OCI-LY7 (cell line): ENCODE data around the gene KRIT1.
"Not testable (repeated sequence)": the region's sequence is repeated elsewhere in the genome, so short reads cannot be mapped to it uniquely, and the experiment has no call there.

Experiments used
- EZH2phosphoT487 ChIP-seq: fragments of 200-600 bp; sonication (generic); IDR thresholded peaks from 2 replicates; pipeline ENCODE4 v1.6.1; 2018; ENCODE audit warnings: low read depth, borderline replicate concordance, mild to moderate bottlenecking, mixed run types, antibody characterized with exemption, low read length, moderate library complexity, mixed read lengths
- TF ChIP-seq, protein P1 (sequence below): fragments of 200-600 bp; sonication (generic); conservative IDR thresholded peaks from 2 replicates; pipeline ENCODE4 v1.5.1; 2014; ENCODE audit warnings: mild to moderate bottlenecking, antibody characterized with exemption, low read length, moderate library complexity, mixed read lengths

DNA sequence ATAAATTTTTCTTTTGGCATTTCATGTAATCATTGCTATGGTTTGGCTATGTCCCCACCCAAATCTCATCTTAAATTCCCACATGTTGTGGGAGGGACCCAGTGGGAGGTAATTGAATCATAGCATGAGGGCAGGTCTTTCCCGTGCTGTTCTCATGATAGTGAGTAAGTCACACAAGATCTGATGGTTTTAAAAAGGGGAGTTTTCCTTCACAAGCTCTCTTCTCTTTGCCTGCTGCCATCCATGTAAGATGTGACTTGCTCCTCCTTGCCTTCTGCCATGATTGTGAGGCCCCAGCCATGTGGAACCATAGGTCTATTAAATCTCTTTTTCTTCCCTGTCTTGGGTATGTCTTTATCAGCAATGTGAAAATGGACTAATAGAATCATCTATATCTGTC lies 9.1 kb upstream of the KRIT1 start:
- TF ChIP-seq, protein P1, sequence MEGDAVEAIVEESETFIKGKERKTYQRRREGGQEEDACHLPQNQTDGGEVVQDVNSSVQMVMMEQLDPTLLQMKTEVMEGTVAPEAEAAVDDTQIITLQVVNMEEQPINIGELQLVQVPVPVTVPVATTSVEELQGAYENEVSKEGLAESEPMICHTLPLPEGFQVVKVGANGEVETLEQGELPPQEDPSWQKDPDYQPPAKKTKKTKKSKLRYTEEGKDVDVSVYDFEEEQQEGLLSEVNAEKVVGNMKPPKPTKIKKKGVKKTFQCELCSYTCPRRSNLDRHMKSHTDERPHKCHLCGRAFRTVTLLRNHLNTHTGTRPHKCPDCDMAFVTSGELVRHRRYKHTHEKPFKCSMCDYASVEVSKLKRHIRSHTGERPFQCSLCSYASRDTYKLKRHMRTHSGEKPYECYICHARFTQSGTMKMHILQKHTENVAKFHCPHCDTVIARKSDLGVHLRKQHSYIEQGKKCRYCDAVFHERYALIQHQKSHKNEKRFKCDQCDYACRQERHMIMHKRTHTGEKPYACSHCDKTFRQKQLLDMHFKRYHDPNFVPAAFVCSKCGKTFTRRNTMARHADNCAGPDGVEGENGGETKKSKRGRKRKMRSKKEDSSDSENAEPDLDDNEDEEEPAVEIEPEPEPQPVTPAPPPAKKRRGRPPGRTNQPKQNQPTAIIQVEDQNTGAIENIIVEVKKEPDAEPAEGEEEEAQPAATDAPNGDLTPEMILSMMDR: not testable (repeated sequence)
- TF ChIP-seq EZH2phosphoT487: not testable (repeated sequence)
